GM23338 (cell line): ENCODE results near the gene ZNF280D. TPM values are rescaled to one million over a fixed set of nuclear protein-coding genes. Genes with fewer than 3 reads are reported as not detected.

Experiments
- ATAC-seq: fragments of 200-7000 bp; cut with Tn5 transposase; 3 replicates; pipeline ENCODE4 v1.9.1; 2020
- DNase-seq: peaks from one replicate; pipeline ENCODE4 v3.0.0-alpha.2; 2015; ENCODE audit warnings: low spot score
- H2AFZ ChIP-seq: fragments of 200-600 bp; sonication (generic); 2 replicates; pipeline ENCODE4 v1.8.0; 2016; ENCODE audit warnings: antibody characterized with exemption, mild to moderate bottlenecking, moderate library complexity
- H3F3A ChIP-seq: fragments of 200-600 bp; sonication (generic); replicated peaks from 2 replicates; pipeline ENCODE4 v1.8.0; 2017; ENCODE audit warnings: antibody characterized with exemption, mixed run types, low read depth
- H3K27ac ChIP-seq: fragments of 200-600 bp; sonication (generic); 2 replicates; pipeline ENCODE4 v1.6.1; 2016; ENCODE audit warnings: low read depth
- H3K27me3 ChIP-seq: fragments of 200-600 bp; sonication (generic); 2 replicates; pipeline ENCODE4 v1.8.0; 2016; ENCODE audit warnings: mild to moderate bottlenecking, mixed run types, moderate library complexity; ENCODE audit not compliant: insufficient read depth
- H3K36me3 ChIP-seq: fragments of 200-600 bp; sonication (generic); 2 replicates; pipeline ENCODE4 v1.8.0; 2016; ENCODE audit warnings: mild to moderate bottlenecking; ENCODE audit not compliant: insufficient read depth
- H3K4me1 ChIP-seq: fragments of 200-600 bp; sonication (generic); 2 replicates; pipeline ENCODE4 v1.8.0; 2016; ENCODE audit warnings: mild to moderate bottlenecking, moderate library complexity; ENCODE audit not compliant: insufficient read depth
- H3K4me2 ChIP-seq: fragments of 200-600 bp; sonication (generic); 2 replicates; pipeline ENCODE4 v1.7.1; 2017; ENCODE audit warnings: mixed run types
- H3K4me3 ChIP-seq: fragments of 200-600 bp; sonication (generic); 2 replicates; pipeline ENCODE4 v1.6.1; 2016; ENCODE audit warnings: mixed run types
- H3K79me2 ChIP-seq: fragments of 200-600 bp; sonication (generic); replicated peaks from 2 replicates; pipeline ENCODE4 v1.8.0; 2017; ENCODE audit warnings: mild to moderate bottlenecking; ENCODE audit not compliant: insufficient read depth
- H3K9me2 ChIP-seq: fragments of 200-600 bp; sonication (generic); 2 replicates; pipeline ENCODE4 v1.8.0; 2017; ENCODE audit not compliant: insufficient read depth
- H4K20me1 ChIP-seq: fragments of 200-600 bp; sonication (generic); replicated peaks from 2 replicates; pipeline ENCODE4 v1.8.0; 2017; ENCODE audit warnings: mild to moderate bottlenecking; ENCODE audit not compliant: insufficient read depth
- H3K27ac Mint-ChIP-seq: 2 replicates; pipeline ENCODE4 v1.8.0; 2020; ENCODE audit warnings: inconsistent platforms, mild to moderate bottlenecking, moderate library complexity, mixed read lengths
- H3K27me3 Mint-ChIP-seq: 3 replicates; pipeline ENCODE4 v1.8.0; 2022; ENCODE audit warnings: low read depth, mild to moderate bottlenecking, moderate library complexity, mixed read lengths, inconsistent platforms; ENCODE audit not compliant: insufficient read depth, poor library complexity
- H3K36me3 Mint-ChIP-seq: 3 replicates; pipeline ENCODE4 v1.8.0; 2021; ENCODE audit warnings: low read depth, mild to moderate bottlenecking, inconsistent platforms, moderate library complexity, mixed read lengths
- H3K4me1 Mint-ChIP-seq: 3 replicates; pipeline ENCODE4 v1.8.0; 2020; ENCODE audit warnings: mild to moderate bottlenecking, inconsistent platforms, mixed read lengths
- H3K4me3 Mint-ChIP-seq: 3 replicates; pipeline ENCODE4 v1.8.0; 2021; ENCODE audit warnings: moderate library complexity, mild to moderate bottlenecking, inconsistent platforms, mixed read lengths
- H3K9me3 Mint-ChIP-seq: 3 replicates; pipeline ENCODE4 v1.8.0; 2020; ENCODE audit warnings: moderate library complexity, mild to moderate bottlenecking, inconsistent platforms, mixed read lengths
- EZH2 ChIP-seq: fragments of 200-600 bp; sonication (generic); IDR thresholded peaks from one replicate; pipeline ENCODE4 v1.8.0; 2017; ENCODE audit warnings: antibody characterized with exemption, mild to moderate bottlenecking, low read depth; ENCODE audit not compliant: unreplicated experiment
- EZH2phosphoT487 ChIP-seq: fragments of 200-600 bp; sonication (generic); IDR thresholded peaks from one replicate; pipeline ENCODE4 v1.8.1; 2018; ENCODE audit warnings: antibody characterized with exemption; ENCODE audit not compliant: unreplicated experiment
- REST ChIP-seq: IDR thresholded peaks from one replicate; pipeline ENCODE4 v1.6.1; 2018; ENCODE audit warnings: antibody characterized with exemption; ENCODE audit not compliant: unreplicated experiment
- ZNF331 ChIP-seq: fragments of 250-450 bp; sonication (Bioruptor Pico); IDR thresholded peaks from 2 replicates; pipeline ENCODE4 v1.5.0; 2020; ENCODE audit warnings: low read depth, mild to moderate bottlenecking, moderate library complexity
- ZNF462 ChIP-seq: fragments of 250-450 bp; sonication (Bioruptor Pico); IDR thresholded peaks from 2 replicates; pipeline ENCODE4 v1.5.0; 2020; ENCODE audit warnings: mild to moderate bottlenecking, moderate library complexity
- polyA plus RNA-seq: library from polyadenylated mRNA; unstranded; fragments of >200 nt; fragmentation: Nextera tagmentation; extraction: Ambion mirVana; gene quantifications from 2 replicates; pipeline ENCODE4 v1.2.1, GENCODE V29; 2016
- total RNA-seq: library from RNA; depleted of rRNA; stranded (reverse); fragments of >200 nt; shearing (Covaris generic); gene quantifications from 2 replicates; pipeline ENCODE4 v1.2.3, GENCODE V29; 2014

The ZNF280D gene
- total and polyA plus RNA-seq, 2 experiments from 2014 or later: 23.3 to 32.5 TPM

- no peak for TF ChIP-seq ZNF462
- no peak for TF ChIP-seq ZNF331 (CRISPR knock-in tag)
- TF ChIP-seq REST: no peak
- no peak for TF ChIP-seq EZH2phosphoT487
Measured at GRCh38 chr15:56754772-56755370, 21.6 kb upstream of the ZNF280D start (continued).

- no peak for ATAC-seq
- TF ChIP-seq EZH2phosphoT487 (no peak), EZH2 (no peak), ZNF462 (no peak)
Measured at GRCh38 chr15:56752986-56753385, 19.7 kb upstream of the ZNF280D start.

More at GRCh38 chr15:56752986-56753385, 19.7 kb upstream of the ZNF280D start:
- H3K9me2 ChIP-seq: no peaks in the 10 kb centered on the region
- H3K4me3 ChIP-seq: no peak overlapping the region
- H3K79me2 ChIP-seq: no peaks in the 10 kb centered on the region
- H3F3A ChIP-seq: no peaks in the 10 kb centered on the region
- Mint-ChIP-seq H3K36me3 (no peaks in the 10 kb centered on the region), H3K4me1 (no peaks in the 10 kb centered on the region), H3K9me3 (no peaks in the 10 kb centered on the region), H3K27me3 (peaks cover 2% of the 10 kb centered on the region), H3K27ac (no peak overlapping the region), H3K4me3 (no peak overlapping the region)
- no peaks in the 10 kb centered on the region for H3K36me3 ChIP-seq
- H3K4me2 ChIP-seq: no peak overlapping the region
- DNase-seq: no peak
- H2AFZ ChIP-seq: no peak overlapping the region
- H3K27ac ChIP-seq: no peak overlapping the region
- no peaks in the 10 kb centered on the region for H3K4me1 ChIP-seq
- no peaks in the 10 kb centered on the region for H4K20me1 ChIP-seq
- no peaks in the 10 kb centered on the region for H3K27me3 ChIP-seq
